ENCODE measurements around the gene PLPPR1.
A peak's percentile ranks its signal among the peaks of the same experiment; 100 is the strongest.

PLPPR1 gene

GRCh38 chr9:101354765-101355708 lies 326.5 kb downstream of the PLPPR1 start:
- no peak for DNase-seq

- DNase-seq = no peak
Observed at GRCh38 chr9:101356619-101357018, 328.1 kb downstream of the PLPPR1 start.

- DNase-seq = no peak
Observed at GRCh38 chr9:101359679-101360078, 331.2 kb downstream of the PLPPR1 start.

GRCh38 chr9:101360647-101361046 lies 332.1 kb downstream of the PLPPR1 start:
- DNase-seq = no peak

- no peak for DNase-seq
Observed at GRCh38 chr9:101362450-101362849, 333.9 kb downstream of the PLPPR1 start.

GRCh38 chr9:101365181-101365580 lies 336.7 kb downstream of the PLPPR1 start:
- peak; percentile 81 for DNase-seq

GRCh38 chr9:101366038-101366756 lies 337.7 kb downstream of the PLPPR1 start:
- peak; percentile 69 for DNase-seq

- DNase-seq = no peak
Observed at GRCh38 chr9:101367323-101367722, 338.8 kb downstream of the PLPPR1 start.

- DNase-seq = peak; percentile 71
Observed at GRCh38 chr9:101369286-101369685, 340.8 kb downstream of the PLPPR1 start.

- no peak for DNase-seq
Observed at GRCh38 chr9:101369884-101370531, 341.5 kb downstream of the PLPPR1 start.

- DNase-seq = no peak
Observed at GRCh38 chr9:101371813-101372212, 343.3 kb downstream of the PLPPR1 start.

- no peak for DNase-seq
Observed at GRCh38 chr9:101372327-101373118, 344.0 kb downstream of the PLPPR1 start.
